Parathyroid adenoma (tissue), 2 donors: Measurements from ENCODE around the gene SPOCK3.

ENCODE experiments used
- H2AFZ ChIP-seq: fragments of 300-600 bp; sonication (generic); one replicate; pipeline ENCODE4 v1.7.0; 2017; ENCODE audit warnings: antibody characterized with exemption, mild to moderate bottlenecking
- H3K27ac ChIP-seq: fragments of 300-600 bp; sonication (generic); one replicate; pipeline ENCODE4 v1.7.0; 2017
- H3K27me3 ChIP-seq: fragments of 300-600 bp; sonication (generic); one replicate; pipeline ENCODE4 v1.7.0; 2017; ENCODE audit warnings: low read length; ENCODE audit not compliant: control insufficient read depth, insufficient read depth
- H3K36me3 ChIP-seq: fragments of 300-600 bp; sonication (generic); one replicate; pipeline ENCODE4 v1.7.0; 2017; ENCODE audit warnings: low read length; ENCODE audit not compliant: control insufficient read depth, insufficient read depth
- H3K4me1 ChIP-seq: fragments of 300-600 bp; sonication (generic); one replicate; pipeline ENCODE4 v1.7.0; 2017; ENCODE audit warnings: control low read depth
- H3K4me2 ChIP-seq: fragments of 300-600 bp; sonication (generic); one replicate; pipeline ENCODE4 v1.7.0; 2017; ENCODE audit warnings: low read length
- H3K4me3 ChIP-seq: fragments of 300-600 bp; sonication (generic); one replicate; pipeline ENCODE4 v1.7.0; 2017; ENCODE audit warnings: low read depth, low read length
- H3K79me2 ChIP-seq: fragments of 300-600 bp; sonication (generic); one replicate; pipeline ENCODE4 v1.7.0; 2017; ENCODE audit warnings: control low read depth
- H3K9ac ChIP-seq: fragments of 300-600 bp; sonication (generic); one replicate; pipeline ENCODE4 v1.7.0; 2017; ENCODE audit warnings: mild to moderate bottlenecking
- H3K9me3 ChIP-seq: fragments of 300-600 bp; sonication (generic); one replicate; pipeline ENCODE4 v1.7.0; 2017; ENCODE audit warnings: low read length; ENCODE audit not compliant: control insufficient read depth
- CTCF ChIP-seq: fragments of 300-600 bp; sonication (generic); IDR thresholded peaks from one replicate; pipeline ENCODE4 v1.7.0; 2017; ENCODE audit warnings: antibody characterized with exemption, mild to moderate bottlenecking
- donor health status: primary hyperparathyroidism.

The SPOCK3 gene

GRCh38 chr4:167101035-167101434 is 133.3 kb downstream of the SPOCK3 start:
- Histone ChIP-seq H2AFZ (no peak overlapping the region), H3K27me3 (no peaks in the 10 kb centered on the region), H3K9me3 (no peaks in the 10 kb centered on the region), H3K79me2 (no peaks in the 10 kb centered on the region), H3K27ac (no peak overlapping the region), H3K36me3 (no peaks in the 10 kb centered on the region), H3K9ac (no peak overlapping the region), H3K4me2 (no peak overlapping the region), H3K4me1 (no peaks in the 10 kb centered on the region), H3K4me3 (no peak overlapping the region)
- TF ChIP-seq CTCF: no peak

GRCh38 chr4:167100120-167100519 is 134.2 kb downstream of the SPOCK3 start:
- no peak overlapping the region for H2AFZ ChIP-seq
- no peaks in the 10 kb centered on the region for H3K79me2 ChIP-seq
- H3K9ac ChIP-seq: no peak overlapping the region
- no peaks in the 10 kb centered on the region for H3K36me3 ChIP-seq
- no peak overlapping the region for H3K27ac ChIP-seq
- H3K4me2 ChIP-seq: no peak overlapping the region
- H3K9me3 ChIP-seq: no peaks in the 10 kb centered on the region
- no peak overlapping the region for H3K4me3 ChIP-seq
- no peak for TF ChIP-seq CTCF
- H3K4me1 ChIP-seq: no peaks in the 10 kb centered on the region
- H3K27me3 ChIP-seq: no peaks in the 10 kb centered on the region

- no peak for TF ChIP-seq CTCF
- Histone ChIP-seq H3K36me3 (no peaks in the 10 kb centered on the region), H3K4me3 (no peak overlapping the region), H3K9ac (no peak overlapping the region), H2AFZ (no peak overlapping the region), H3K79me2 (no peaks in the 10 kb centered on the region), H3K4me1 (no peaks in the 10 kb centered on the region), H3K27ac (no peak overlapping the region), H3K27me3 (no peaks in the 10 kb centered on the region), H3K4me2 (no peak overlapping the region), H3K9me3 (no peaks in the 10 kb centered on the region)
Measured at GRCh38 chr4:167088115-167088514, 146.2 kb downstream of the SPOCK3 start.

GRCh38 chr4:167084321-167084720 is 150.0 kb downstream of the SPOCK3 start:
- H3K79me2 ChIP-seq: no peaks in the 10 kb centered on the region
- no peaks in the 10 kb centered on the region for H3K36me3 ChIP-seq
- no peaks in the 10 kb centered on the region for H3K4me1 ChIP-seq
- H3K9me3 ChIP-seq: no peaks in the 10 kb centered on the region
- no peak overlapping the region for H3K9ac ChIP-seq
- no peak overlapping the region for H3K4me3 ChIP-seq
- no peak overlapping the region for H2AFZ ChIP-seq
- no peak for TF ChIP-seq CTCF
- no peak overlapping the region for H3K27ac ChIP-seq
- no peak overlapping the region for H3K4me2 ChIP-seq
- H3K27me3 ChIP-seq: no peaks in the 10 kb centered on the region

GRCh38 chr4:167079762-167080161 is 154.5 kb downstream of the SPOCK3 start:
- no peak overlapping the region for H3K4me3 ChIP-seq
- no peak overlapping the region for H3K4me2 ChIP-seq
- H3K4me1 ChIP-seq: no peaks in the 10 kb centered on the region
- no peak overlapping the region for H3K9ac ChIP-seq
- H3K79me2 ChIP-seq: no peaks in the 10 kb centered on the region
- no peaks in the 10 kb centered on the region for H3K27me3 ChIP-seq
- no peaks in the 10 kb centered on the region for H3K9me3 ChIP-seq
- no peaks in the 10 kb centered on the region for H3K36me3 ChIP-seq
- TF ChIP-seq CTCF: no peak
- H2AFZ ChIP-seq: no peak overlapping the region
- H3K27ac ChIP-seq: no peak overlapping the region
